Measurements from ENCODE around the gene NR1H4. TPM values are rescaled to one million over a fixed set of nuclear protein-coding genes. Genes with fewer than 3 reads are reported as not detected.

NR1H4 gene
- total and polyA plus RNA-seq, 2 experiments from 2014 or later, result not detected

GRCh38 chr12:100439797-100440196, 33.9 kb upstream of the NR1H4 start (continued):
- TF ChIP-seq, protein P1, sequence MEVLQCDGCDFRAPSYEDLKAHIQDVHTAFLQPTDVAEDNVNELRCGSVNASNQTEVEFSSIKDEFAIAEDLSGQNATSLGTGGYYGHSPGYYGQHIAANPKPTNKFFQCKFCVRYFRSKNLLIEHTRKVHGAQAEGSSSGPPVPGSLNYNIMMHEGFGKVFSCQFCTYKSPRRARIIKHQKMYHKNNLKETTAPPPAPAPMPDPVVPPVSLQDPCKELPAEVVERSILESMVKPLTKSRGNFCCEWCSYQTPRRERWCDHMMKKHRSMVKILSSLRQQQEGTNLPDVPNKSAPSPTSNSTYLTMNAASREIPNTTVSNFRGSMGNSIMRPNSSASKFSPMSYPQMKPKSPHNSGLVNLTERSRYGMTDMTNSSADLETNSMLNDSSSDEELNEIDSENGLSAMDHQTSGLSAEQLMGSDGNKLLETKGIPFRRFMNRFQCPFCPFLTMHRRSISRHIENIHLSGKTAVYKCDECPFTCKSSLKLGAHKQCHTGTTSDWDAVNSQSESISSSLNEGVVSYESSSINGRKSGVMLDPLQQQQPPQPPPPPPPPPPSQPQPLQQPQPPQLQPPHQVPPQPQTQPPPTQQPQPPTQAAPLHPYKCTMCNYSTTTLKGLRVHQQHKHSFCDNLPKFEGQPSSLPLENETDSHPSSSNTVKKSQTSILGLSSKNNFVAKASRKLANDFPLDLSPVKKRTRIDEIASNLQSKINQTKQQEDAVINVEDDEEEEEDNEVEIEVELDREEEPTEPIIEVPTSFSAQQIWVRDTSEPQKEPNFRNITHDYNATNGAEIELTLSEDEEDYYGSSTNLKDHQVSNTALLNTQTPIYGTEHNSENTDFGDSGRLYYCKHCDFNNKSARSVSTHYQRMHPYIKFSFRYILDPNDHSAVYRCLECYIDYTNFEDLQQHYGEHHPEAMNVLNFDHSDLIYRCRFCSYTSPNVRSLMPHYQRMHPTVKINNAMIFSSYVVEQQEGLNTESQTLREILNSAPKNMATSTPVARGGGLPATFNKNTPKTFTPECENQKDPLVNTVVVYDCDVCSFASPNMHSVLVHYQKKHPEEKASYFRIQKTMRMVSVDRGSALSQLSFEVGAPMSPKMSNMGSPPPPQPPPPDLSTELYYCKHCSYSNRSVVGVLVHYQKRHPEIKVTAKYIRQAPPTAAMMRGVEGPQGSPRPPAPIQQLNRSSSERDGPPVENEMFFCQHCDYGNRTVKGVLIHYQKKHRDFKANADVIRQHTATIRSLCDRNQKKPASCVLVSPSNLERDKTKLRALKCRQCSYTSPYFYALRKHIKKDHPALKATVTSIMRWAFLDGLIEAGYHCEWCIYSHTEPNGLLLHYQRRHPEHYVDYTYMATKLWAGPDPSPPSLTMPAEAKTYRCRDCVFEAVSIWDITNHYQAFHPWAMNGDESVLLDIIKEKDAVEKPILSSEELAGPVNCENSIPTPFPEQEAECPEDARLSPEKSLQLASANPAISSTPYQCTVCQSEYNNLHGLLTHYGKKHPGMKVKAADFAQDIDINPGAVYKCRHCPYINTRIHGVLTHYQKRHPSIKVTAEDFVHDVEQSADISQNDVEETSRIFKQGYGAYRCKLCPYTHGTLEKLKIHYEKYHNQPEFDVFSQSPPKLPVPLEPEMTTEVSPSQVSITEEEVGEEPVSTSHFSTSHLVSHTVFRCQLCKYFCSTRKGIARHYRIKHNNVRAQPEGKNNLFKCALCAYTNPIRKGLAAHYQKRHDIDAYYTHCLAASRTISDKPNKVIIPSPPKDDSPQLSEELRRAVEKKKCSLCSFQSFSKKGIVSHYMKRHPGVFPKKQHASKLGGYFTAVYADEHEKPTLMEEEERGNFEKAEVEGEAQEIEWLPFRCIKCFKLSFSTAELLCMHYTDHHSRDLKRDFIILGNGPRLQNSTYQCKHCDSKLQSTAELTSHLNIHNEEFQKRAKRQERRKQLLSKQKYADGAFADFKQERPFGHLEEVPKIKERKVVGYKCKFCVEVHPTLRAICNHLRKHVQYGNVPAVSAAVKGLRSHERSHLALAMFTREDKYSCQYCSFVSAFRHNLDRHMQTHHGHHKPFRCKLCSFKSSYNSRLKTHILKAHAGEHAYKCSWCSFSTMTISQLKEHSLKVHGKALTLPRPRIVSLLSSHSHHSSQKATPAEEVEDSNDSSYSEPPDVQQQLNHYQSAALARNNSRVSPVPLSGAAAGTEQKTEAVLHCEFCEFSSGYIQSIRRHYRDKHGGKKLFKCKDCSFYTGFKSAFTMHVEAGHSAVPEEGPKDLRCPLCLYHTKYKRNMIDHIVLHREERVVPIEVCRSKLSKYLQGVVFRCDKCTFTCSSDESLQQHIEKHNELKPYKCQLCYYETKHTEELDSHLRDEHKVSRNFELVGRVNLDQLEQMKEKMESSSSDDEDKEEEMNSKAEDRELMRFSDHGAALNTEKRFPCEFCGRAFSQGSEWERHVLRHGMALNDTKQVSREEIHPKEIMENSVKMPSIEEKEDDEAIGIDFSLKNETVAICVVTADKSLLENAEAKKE (CRISPR knock-in tag; IDR thresholded peaks at IDR 0.05), result no peak
- no peak for TF ChIP-seq ZNF114 (CRISPR knock-in tag; IDR thresholded peaks at IDR 0.05)
- no peak for TF ChIP-seq CTCF (conservative IDR thresholded peaks at IDR 0.05; ENCODE audit: low read depth in 2 of 2)
- TF ChIP-seq EZH2 (IDR thresholded peaks at IDR 0.05; ENCODE audit: low read depth, unreplicated experiment), result no peak
- TF ChIP-seq EZH2phosphoT487 (IDR thresholded peaks at IDR 0.05; ENCODE audit: unreplicated experiment), result no peak

- Histone ChIP-seq H3K4me3 (no peak overlapping the region), H3K79me2 (replicated peaks; ENCODE audit: insufficient read depth) (no peaks in the 10 kb centered on the region), H3F3A (replicated peaks; ENCODE audit: low read depth) (no peaks in the 10 kb centered on the region), H3K36me3 (ENCODE audit: insufficient read depth) (no peaks in the 10 kb centered on the region), H3K4me2 (no peak overlapping the region), H3K27ac (ENCODE audit: low read depth) (no peak overlapping the region), H4K20me1 (replicated peaks; ENCODE audit: insufficient read depth) (no peaks in the 10 kb centered on the region), H3K9me2 (ENCODE audit: insufficient read depth) (no peaks in the 10 kb centered on the region), H3K27me3 (ENCODE audit: insufficient read depth) (no peaks in the 10 kb centered on the region), H2AFZ (no peak overlapping the region), H3K4me1 (ENCODE audit: insufficient read depth) (no peaks in the 10 kb centered on the region; the same call in 1 of the 2 replicates)
- no peaks in the 10 kb centered on the region for H3K36me3 Mint-ChIP-seq (ENCODE audit: low read depth)
- ATAC-seq, result no peak
- no peak for DNase-seq (ENCODE audit: low spot score)
- H3K27me3 Mint-ChIP-seq (ENCODE audit: insufficient read depth, low read depth, poor library complexity), result peaks cover 3% of the 10 kb centered on the region
- no peaks in the 10 kb centered on the region for H3K9me3 Mint-ChIP-seq
- peaks cover 6% of the 10 kb centered on the region for H3K4me1 Mint-ChIP-seq
- no peak overlapping the region for H3K27ac Mint-ChIP-seq
- no peak overlapping the region for H3K4me3 Mint-ChIP-seq
- no peak for TF ChIP-seq EZH2phosphoT487 (IDR thresholded peaks at IDR 0.05; ENCODE audit: unreplicated experiment)
- TF ChIP-seq, protein P2, sequence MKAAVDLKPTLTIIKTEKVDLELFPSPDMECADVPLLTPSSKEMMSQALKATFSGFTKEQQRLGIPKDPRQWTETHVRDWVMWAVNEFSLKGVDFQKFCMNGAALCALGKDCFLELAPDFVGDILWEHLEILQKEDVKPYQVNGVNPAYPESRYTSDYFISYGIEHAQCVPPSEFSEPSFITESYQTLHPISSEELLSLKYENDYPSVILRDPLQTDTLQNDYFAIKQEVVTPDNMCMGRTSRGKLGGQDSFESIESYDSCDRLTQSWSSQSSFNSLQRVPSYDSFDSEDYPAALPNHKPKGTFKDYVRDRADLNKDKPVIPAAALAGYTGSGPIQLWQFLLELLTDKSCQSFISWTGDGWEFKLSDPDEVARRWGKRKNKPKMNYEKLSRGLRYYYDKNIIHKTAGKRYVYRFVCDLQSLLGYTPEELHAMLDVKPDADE (IDR thresholded peaks at IDR 0.05), result no peak
- TF ChIP-seq, protein P1 (CRISPR knock-in tag; IDR thresholded peaks at IDR 0.05), result no peak
These were observed 31.3 kb upstream of the NR1H4 start for GRCh38 chr12:100442403-100442802.
